Left cardiac atrium (tissue), 4 donors: ENCODE results near the gene APOBEC3B. TPM values are rescaled to one million over a fixed set of nuclear protein-coding genes. Genes with fewer than 3 reads are reported as not detected.
A peak's percentile ranks its signal among the peaks of the same experiment; 100 is the strongest.
"Not testable (repeated sequence)": the region's sequence is repeated elsewhere in the genome, so short reads cannot be mapped to it uniquely, and the experiment has no call there.

Experiments used
- ATAC-seq, 2 donors: fragments of 200-7000 bp; cut with Tn5 transposase; one replicate each; pipeline ENCODE4 v1.9.1; 2020; ENCODE audit warnings: mild to moderate bottlenecking in 2 of 2, moderate library complexity in 2 of 2
- DNase-seq: peaks from one replicate; pipeline ENCODE4 v3.0.0-alpha.2; 2020
- intact Hi-C, 2 donors: fragments of 100-400 bp; cut with DNase I; formaldehyde crosslinking; loops; one replicate each; pipeline versions ENCODE4 v1.14.1 to v1.15.1; 2022 to 2023
- total RNA-seq, 2 donors: library from RNA; stranded (reverse); fragmentation: NEBNext Ultra II Directional; extraction: Animal tissue kit (Norgen Biotek cat#: 25700); gene quantifications; one replicate each; pipeline ENCODE4 v1.2.1, GENCODE V29; 2021
- donor health status: DM: no; HTN: yes; CAD: no.
- donor health status: DM: no; HTN: yes; CAD: no; lungs with severe emphysema.
- donor health status: DM: yes; HTN: yes; CAD: no.
- donor health status: Dilated cardiomyopathy.

Gene APOBEC3B
- total RNA-seq, 2 donors from 2014 or later = 1.5 to 1.6 TPM

GRCh38 chr22:38981005-38981991, 849 bp upstream of the APOBEC3B start:
- ATAC-seq (peak; percentile 48 to 64), DNase-seq (no peak)
- intact Hi-C loops = no loop called here

DNA sequence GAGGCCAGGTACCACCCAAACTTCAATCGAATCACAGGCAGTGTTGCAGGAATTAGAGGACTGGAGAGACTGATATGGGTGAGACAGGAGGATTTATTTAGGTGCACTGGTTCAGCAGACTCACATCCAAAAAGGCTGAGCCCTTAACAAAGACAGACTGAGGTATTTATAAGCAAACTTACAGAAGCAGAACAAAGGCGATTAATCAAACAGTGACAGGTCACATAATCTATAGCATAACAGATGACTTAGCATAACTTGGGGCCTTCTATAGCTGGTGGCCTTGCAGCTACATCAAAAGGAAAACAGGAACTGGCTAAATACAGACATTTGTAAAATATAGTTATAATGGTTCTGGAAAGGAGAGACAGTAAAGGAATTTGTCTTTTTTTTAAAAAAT, 2.1 kb downstream of the APOBEC3B start:
- DNase-seq (no peak), ATAC-seq (no peak)
- intact Hi-C loops = no loop called here

- DNase-seq, intact Hi-C loops: not testable (repeated sequence)
These were observed 2.9 kb downstream of the APOBEC3B start for GRCh38 chr22:38984784-38985757.

DNA sequence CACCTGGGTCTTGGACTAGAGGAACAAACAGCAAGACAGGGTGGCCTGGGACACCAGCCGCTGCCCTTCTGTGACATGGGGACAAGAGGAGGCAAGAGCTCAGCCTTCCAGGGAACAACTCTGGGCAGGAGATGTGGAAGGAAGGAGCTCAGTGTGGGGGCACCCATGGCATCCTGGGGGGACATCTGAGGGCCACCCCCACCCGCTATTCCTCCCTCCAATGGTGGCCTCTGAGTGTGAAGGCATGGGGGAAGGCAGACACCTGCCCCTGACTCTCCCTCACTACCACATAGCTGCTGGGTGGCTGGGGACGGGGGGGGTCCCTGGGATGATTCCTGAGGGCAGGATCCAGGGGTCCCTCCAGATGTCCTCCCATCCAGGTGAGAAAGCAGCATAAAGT, 4.5 kb downstream of the APOBEC3B start:
- intact Hi-C loops = no loop called here
- no peak for DNase-seq
- ATAC-seq = no peak

More at GRCh38 chr22:38984784-38985757, 2.9 kb downstream of the APOBEC3B start:
- peak in 1 of 2 donors; percentile 44 for ATAC-seq

- intact Hi-C loops = no loop called here
- DNase-seq (no peak), ATAC-seq (no peak)
These were observed 5.2 kb downstream of the APOBEC3B start for GRCh38 chr22:38987171-38987895.

GRCh38 chr22:38989466-38989865, 7.3 kb downstream of the APOBEC3B start:
- intact Hi-C loops = no loop called here
- DNase-seq = no peak
- no peak for ATAC-seq

DNA sequence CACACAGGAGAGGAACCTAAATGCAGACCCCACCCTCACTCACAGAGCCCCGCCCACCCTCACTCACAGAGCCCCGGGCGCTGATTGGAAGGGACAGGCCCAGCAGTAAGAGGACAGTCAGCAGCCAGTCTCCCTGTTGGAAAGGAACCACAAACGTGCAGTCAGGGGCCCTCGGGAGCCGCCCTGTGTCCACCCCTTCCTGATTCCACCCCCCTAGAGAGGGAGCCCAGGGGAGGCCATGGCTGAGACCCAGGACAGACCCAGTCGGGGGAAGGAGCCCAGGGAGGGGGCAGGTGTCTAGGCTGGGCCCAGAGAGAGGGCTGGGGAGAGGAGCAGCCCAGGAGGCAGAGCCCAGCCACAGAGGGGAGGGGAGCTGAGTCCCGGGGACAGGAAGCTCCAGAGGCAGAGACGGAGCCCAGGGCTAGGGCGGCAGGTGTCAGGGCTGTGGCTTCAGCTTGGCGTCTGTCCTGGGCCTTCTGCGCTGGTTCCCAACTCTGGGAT, 10.8 kb downstream of the APOBEC3B start:
- intact Hi-C loops = loop anchor here in 1 of 2 donors (10.0 kb wide), 1 partner anchor 48 kb away; no protein-coding TSS in a partner anchor
- ATAC-seq (peak; percentile 79 to 88), DNase-seq (peak; percentile 56)

DNA sequence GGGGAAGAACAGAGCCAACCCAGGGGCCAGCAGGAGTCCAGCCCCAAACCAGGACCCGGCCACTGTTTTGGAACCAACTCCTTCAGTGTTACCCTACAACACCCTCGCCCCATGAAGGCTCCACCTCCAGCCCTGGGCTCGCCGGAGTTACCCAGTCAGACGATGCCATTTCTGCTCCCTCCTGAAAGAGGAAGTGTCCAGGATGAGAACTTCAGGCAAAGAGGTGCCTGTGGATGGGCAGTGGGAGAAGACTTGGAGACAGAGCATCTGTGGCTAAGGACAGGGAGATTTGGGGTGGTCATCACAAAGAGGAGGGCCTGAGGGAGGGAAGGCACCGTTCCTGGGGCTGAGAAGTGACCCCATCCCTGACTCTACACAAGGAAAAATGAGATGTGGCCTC, 14.0 kb downstream of the APOBEC3B start:
- DNase-seq (no peak), ATAC-seq (no peak)
- intact Hi-C loops = loop anchor here in 1 of 2 donors (10.0 kb wide), 1 partner anchor 51 kb away; no protein-coding TSS in a partner anchor

DNA sequence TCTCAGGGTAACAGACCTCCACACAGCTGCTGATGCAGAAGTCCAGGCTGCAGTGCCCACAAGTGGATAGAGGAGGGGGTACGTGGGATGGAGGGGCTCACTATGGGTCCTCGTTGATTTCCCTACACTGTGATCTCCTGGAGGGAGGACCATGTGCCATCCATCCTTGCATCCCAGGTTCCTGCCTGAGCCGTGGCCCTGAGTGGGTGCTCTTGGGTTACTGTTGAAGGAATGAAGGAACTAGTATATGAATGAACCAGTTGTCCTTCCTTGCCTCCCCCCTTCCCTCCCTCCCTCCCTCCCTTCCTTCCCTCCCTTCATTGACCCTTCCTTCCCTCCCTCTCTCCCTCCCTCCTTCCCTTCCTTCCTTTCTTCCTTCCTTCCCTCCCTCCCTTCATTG, 15.4 kb downstream of the APOBEC3B start:
- DNase-seq (no peak), ATAC-seq (no peak)
- intact Hi-C loops = loop anchor here in 1 of 2 donors (10.0 kb wide), 1 partner anchor 53 kb away; no protein-coding TSS in a partner anchor

DNA sequence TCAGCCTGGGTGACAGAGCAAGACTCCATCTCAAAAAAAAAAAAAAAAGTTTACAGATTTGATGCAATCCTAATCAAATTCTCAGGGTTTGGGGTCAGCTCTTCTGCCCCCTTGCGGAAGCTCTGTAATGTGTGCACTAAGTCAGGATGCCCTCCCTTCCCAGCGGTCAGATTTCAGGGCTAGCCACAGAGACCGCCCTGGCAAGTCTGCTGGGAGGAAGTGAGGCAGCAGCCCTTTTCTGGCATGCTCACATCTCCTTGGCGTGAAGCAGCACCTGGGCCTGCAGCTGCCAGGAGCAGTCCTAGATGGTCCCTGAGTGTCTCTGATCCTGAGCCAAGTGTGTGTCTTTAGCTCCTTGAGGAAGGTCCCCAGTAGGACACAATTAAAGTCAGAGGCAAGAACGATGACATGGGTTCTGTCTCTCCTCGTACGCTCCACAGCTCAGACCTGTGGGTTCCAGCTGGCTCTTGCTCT, 21.1 kb downstream of the APOBEC3B start:
- intact Hi-C loops = loop anchor here (1.0 to 10.0 kb wide), 4 partner anchors 122 to 238 kb away; no protein-coding TSS in a partner anchor
- peak; percentile 81 for DNase-seq
- peak; percentile 92 to 96 for ATAC-seq

DNA sequence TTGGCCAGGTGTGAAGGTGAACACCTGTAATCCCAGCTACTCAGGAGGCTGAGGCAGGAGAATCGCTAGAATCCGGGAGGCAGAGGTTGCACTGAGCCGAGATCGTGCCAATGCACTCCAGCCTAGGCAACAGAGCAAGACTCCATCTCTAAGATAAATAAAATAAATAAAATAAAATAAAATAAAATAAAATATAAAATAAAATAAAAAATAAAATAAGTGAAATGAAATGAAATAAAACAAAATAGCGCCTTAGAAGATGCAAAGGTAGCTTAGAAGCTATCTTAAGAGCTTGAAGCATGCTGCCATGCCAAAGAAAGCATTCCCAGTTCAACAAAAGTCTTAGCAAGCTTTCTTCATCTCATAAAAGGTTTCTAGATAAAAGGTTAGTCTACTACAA, 25.0 kb downstream of the APOBEC3B start:
- intact Hi-C loops = loop anchor here (5.0 to 10.0 kb wide), 3 partner anchors 115 to 242 kb away; no protein-coding TSS in a partner anchor
- DNase-seq (no peak), ATAC-seq (no peak)

DNA sequence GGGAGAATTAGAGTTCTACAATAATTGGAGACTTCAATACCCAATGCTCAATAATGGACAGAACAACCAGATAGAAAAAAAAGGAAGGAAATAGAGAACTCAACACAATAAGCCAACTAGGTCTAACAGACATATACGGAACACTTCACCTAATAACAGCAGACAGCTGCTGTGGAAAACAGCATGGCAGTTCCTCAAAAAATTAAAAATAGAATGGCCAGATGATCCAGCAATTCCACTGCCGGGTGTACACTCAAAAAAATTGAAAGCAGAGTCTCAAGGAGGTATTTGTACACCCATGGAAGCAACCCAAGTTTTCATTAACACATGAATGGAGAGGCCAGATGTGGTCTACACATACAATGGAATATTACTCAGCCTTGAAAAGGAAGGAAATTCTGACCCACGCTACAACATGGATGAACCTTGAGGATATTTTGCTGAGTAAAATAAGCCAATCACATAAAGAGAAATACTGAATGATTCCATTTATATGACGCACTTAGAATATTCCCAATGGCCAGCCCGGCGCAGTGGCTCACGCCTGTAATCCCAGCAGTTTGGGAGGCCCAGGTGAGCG, 26.2 kb downstream of the APOBEC3B start:
- not testable (repeated sequence) for ATAC-seq
- intact Hi-C loops = loop anchor here (5.0 to 10.0 kb wide), 3 partner anchors 114 to 244 kb away; no protein-coding TSS in a partner anchor

GRCh38 chr22:39010946-39011345, 28.8 kb downstream of the APOBEC3B start:
- ATAC-seq (no peak), DNase-seq (no peak)
- intact Hi-C loops = no loop called here

More for the DNA sequence above, 26.2 kb downstream of the APOBEC3B start:
- DNase-seq = not testable (repeated sequence)

GRCh38 chr22:39012533-39013511, 30.7 kb downstream of the APOBEC3B start:
- DNase-seq = no peak
- intact Hi-C loops = no loop called here
- peak in 1 of 2 donors; percentile 18 for ATAC-seq

DNA sequence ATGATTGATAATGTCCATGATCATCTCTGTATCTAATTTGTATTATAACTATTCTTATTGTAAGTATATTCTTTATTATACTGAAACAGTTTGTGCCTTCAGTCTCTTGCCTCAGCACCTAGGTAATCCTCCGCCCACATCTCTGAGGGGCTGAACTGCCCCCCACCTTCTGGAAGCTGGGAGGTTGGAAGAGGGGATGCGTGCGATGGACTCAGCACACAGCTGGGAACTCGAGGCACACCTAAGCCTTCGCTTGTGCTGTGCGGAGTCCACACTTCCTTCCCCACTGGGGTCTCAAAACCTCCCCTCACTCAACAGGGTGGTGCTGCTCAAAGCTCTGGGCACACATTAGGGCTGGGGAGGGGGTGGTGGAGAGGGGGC, 31.4 kb downstream of the APOBEC3B start:
- ATAC-seq = peak in 1 of 2 donors; percentile 8
- DNase-seq, intact Hi-C loops: not testable (repeated sequence)

- ATAC-seq = peak; percentile 97
- intact Hi-C loops = no loop called here
These were observed 32.0 kb downstream of the APOBEC3B start, which contains the start of gene APOBEC3C for GRCh38 chr22:39013942-39014722. TSS of gene APOBEC3C (plus strand) at chr22:39014257. CDS start at chr22:39014363, 106 bp downstream.

More at GRCh38 chr22:39013942-39014722, 32.0 kb downstream of the APOBEC3B start, which contains the start of gene APOBEC3C:
- DNase-seq = peak; percentile 83
